HG02763 (cell line): ENCODE data around the gene NTRK1.

ENCODE experiments used
- ATAC-seq: cut with Tn5 transposase; IDR thresholded peaks from one replicate; pipeline ENCODE4 v1.9.1; 2021; ENCODE audit warnings: mild to moderate bottlenecking, moderate library complexity; ENCODE audit not compliant: unreplicated experiment

Gene NTRK1

GRCh38 chr1:156860628-156861423 lies at the start of gene NTRK1:
Gene NTRK1, plus strand, starts transcription at chr1:156860865. Its CDS starts 70 bp downstream, at chr1:156860935.
- no peak for ATAC-seq

GRCh38 chr1:156811168-156811567 lies 49.5 kb upstream of the NTRK1 start:
- no peak for ATAC-seq

GRCh38 chr1:156812293-156812990 lies 48.2 kb upstream of the NTRK1 start:
- ATAC-seq: no peak

- no peak for ATAC-seq
Observed at GRCh38 chr1:156813298-156813697, 47.4 kb upstream of the NTRK1 start.

GRCh38 chr1:156813750-156814570 lies 46.7 kb upstream of the NTRK1 start:
- ATAC-seq: no peak

GRCh38 chr1:156814571-156815260 lies 45.9 kb upstream of the NTRK1 start:
- no peak for ATAC-seq

- ATAC-seq: no peak
Observed at GRCh38 chr1:156815307-156815826, 45.3 kb upstream of the NTRK1 start.

GRCh38 chr1:156815961-156816422 lies 44.7 kb upstream of the NTRK1 start:
- no peak for ATAC-seq

GRCh38 chr1:156816561-156817328 lies 43.9 kb upstream of the NTRK1 start, which contains the start of gene SH2D2A:
Gene SH2D2A, minus strand, starts transcription at chr1:156816848. Its CDS starts 140 bp downstream, at chr1:156816708.
- ATAC-seq: no peak

- ATAC-seq: no peak
Observed at GRCh38 chr1:156821801-156822200, 38.9 kb upstream of the NTRK1 start.

GRCh38 chr1:156822680-156823079 lies 38.0 kb upstream of the NTRK1 start:
- no peak for ATAC-seq

- no peak for ATAC-seq
Observed at GRCh38 chr1:156823210-156823790, 37.4 kb upstream of the NTRK1 start.

GRCh38 chr1:156826630-156827029 lies 34.0 kb upstream of the NTRK1 start:
- ATAC-seq: no peak

- ATAC-seq: no peak
Observed at GRCh38 chr1:156828400-156829124, 32.1 kb upstream of the NTRK1 start.

- ATAC-seq: no peak
Observed at GRCh38 chr1:156832434-156832833, 28.2 kb upstream of the NTRK1 start.

- no peak for ATAC-seq
Observed at GRCh38 chr1:156833603-156834002, 27.1 kb upstream of the NTRK1 start.

GRCh38 chr1:156834322-156834721 lies 26.3 kb upstream of the NTRK1 start:
- ATAC-seq: no peak

GRCh38 chr1:156836041-156836654 lies 24.5 kb upstream of the NTRK1 start:
- ATAC-seq: no peak
